Measurements from ENCODE around the gene PCCA. TPM values are rescaled to one million over a fixed set of nuclear protein-coding genes. Genes with fewer than 3 reads are reported as not detected.

PCCA gene
- total and polyA plus RNA-seq, 2 experiments from 2014 or later = 41.9 to 46.6 TPM

- TF ChIP-seq ZNF462 (CRISPR knock-in tag; IDR thresholded peaks at IDR 0.05) (no peak), EZH2 (IDR thresholded peaks at IDR 0.05; ENCODE audit: low read depth, unreplicated experiment) (no peak), POLR2AphosphoS5 (IDR thresholded peaks at IDR 0.05; ENCODE audit: low read depth) (no peak), ZNF114 (CRISPR knock-in tag; IDR thresholded peaks at IDR 0.05) (no peak)
Observed at GRCh38 chr13:100100115-100100879, 11.4 kb downstream of the PCCA start (continued).

- H3K27me3 Mint-ChIP-seq (ENCODE audit: insufficient read depth, low read depth, poor library complexity) = peaks cover 4% of the 10 kb centered on the region
Observed at GRCh38 chr13:100102042-100102441, 13.1 kb downstream of the PCCA start.

More at GRCh38 chr13:100102042-100102441, 13.1 kb downstream of the PCCA start:
- Histone ChIP-seq H3K27ac (ENCODE audit: low read depth) (no peak overlapping the region), H3K4me1 (ENCODE audit: insufficient read depth) (no peaks in the 10 kb centered on the region), H3K27me3 (ENCODE audit: insufficient read depth) (no peaks in the 10 kb centered on the region), H3K4me2 (no peak overlapping the region), H3K36me3 (ENCODE audit: insufficient read depth) (peaks cover 3% of the 10 kb centered on the region; the same call in 1 of the 2 replicates), H3F3A (replicated peaks; ENCODE audit: low read depth) (no peaks in the 10 kb centered on the region), H3K4me3 (no peak overlapping the region), H4K20me1 (replicated peaks; ENCODE audit: insufficient read depth) (0 out of 2 replicates have a peak, but pooled peaks cover 3% of the 10 kb centered on the region), H3K9me2 (ENCODE audit: insufficient read depth) (no peaks in the 10 kb centered on the region), H3K79me2 (replicated peaks; ENCODE audit: insufficient read depth) (peaks cover 89% of the 10 kb centered on the region), H2AFZ (no peak overlapping the region)
- TF ChIP-seq REST (IDR thresholded peaks at IDR 0.05; ENCODE audit: unreplicated experiment) = no peak
- TF ChIP-seq POLR2AphosphoS5 (IDR thresholded peaks at IDR 0.05; ENCODE audit: low read depth) = no peak
- H3K9me3 Mint-ChIP-seq = no peaks in the 10 kb centered on the region; the same call in 2 of the 3 replicates
- no peak overlapping the region for H3K4me3 Mint-ChIP-seq
- ATAC-seq = no peak
- 0 out of 2 replicates have a peak overlapping the region, but pooled peaks have one; percentile 11 for H3K27ac Mint-ChIP-seq
- H3K4me1 Mint-ChIP-seq = peaks cover 18% of the 10 kb centered on the region
- H3K36me3 Mint-ChIP-seq (ENCODE audit: low read depth) = peaks cover 13% of the 10 kb centered on the region
- no peak for DNase-seq (ENCODE audit: low spot score)

Data from GM23338 (cell line).